Rectal smooth muscle tissue (tissue), 1 donor: ENCODE results near the gene PLA2G2C.
A peak's percentile ranks its signal among the peaks of the same experiment; 100 is the strongest.

Experiments
- H3K27ac ChIP-seq: one replicate; pipeline ENCODE4 v1.7.0; 2013; ENCODE audit warnings: low read depth, low read length, inconsistent platforms
- H3K27me3 ChIP-seq: one replicate; pipeline ENCODE4 v1.7.0; 2013; ENCODE audit warnings: low read length; ENCODE audit not compliant: control insufficient read depth, insufficient read depth
- H3K36me3 ChIP-seq: one replicate; pipeline ENCODE4 v1.7.0; 2013; ENCODE audit warnings: low read length; ENCODE audit not compliant: control insufficient read depth, insufficient read depth
- H3K4me1 ChIP-seq: one replicate; pipeline ENCODE4 v1.7.0; 2013; ENCODE audit warnings: low read length; ENCODE audit not compliant: control insufficient read depth, insufficient read depth
- H3K4me3 ChIP-seq: one replicate; pipeline ENCODE4 v1.7.0; 2013; ENCODE audit warnings: low read length
- H3K9ac ChIP-seq: one replicate; pipeline ENCODE4 v1.7.0; 2013; ENCODE audit warnings: low read length

PLA2G2C gene

GRCh38 chr1:20158358-20159070 lies 27.8 kb downstream of the PLA2G2C start:
- Histone ChIP-seq H3K9ac (no peak overlapping the region), H3K4me3 (no peak overlapping the region), H3K27me3 (no peaks in the 10 kb centered on the region), H3K36me3 (no peaks in the 10 kb centered on the region), H3K27ac (no peak overlapping the region), H3K4me1 (no peaks in the 10 kb centered on the region)

DNA sequence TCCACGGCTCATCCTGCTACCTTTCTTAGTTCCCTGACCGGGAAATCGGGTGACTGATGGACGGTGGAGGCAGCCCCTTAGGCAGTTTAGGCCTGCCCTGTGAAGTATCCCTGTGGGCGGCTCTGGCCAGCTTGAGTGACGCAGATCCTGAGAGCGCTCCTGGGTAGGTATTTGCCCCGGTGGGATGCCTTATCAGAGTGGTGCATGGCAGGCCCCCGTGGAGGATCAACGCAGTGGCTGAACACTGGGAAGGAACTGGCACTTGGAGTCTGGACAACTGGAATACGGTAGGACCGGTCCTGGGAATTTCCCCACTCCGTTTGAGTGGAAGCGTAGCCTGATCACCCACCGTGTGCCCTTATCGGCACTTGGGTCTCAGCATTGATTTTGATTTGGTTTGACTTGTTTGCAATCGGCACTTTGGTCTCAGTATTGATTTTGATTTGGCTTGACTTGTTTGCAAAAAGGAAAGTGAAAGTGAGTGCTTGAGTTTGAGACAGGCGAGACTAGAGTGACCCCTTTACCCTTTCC lies 32.0 kb downstream of the PLA2G2C start:
- Histone ChIP-seq H3K36me3 (no peaks in the 10 kb centered on the region), H3K4me1 (peaks cover 5% of the 10 kb centered on the region), H3K4me3 (no peak overlapping the region), H3K27ac (no peak overlapping the region), H3K9ac (no peak overlapping the region), H3K27me3 (no peaks in the 10 kb centered on the region)

GRCh38 chr1:20153000-20153418 lies 33.3 kb downstream of the PLA2G2C start:
- Histone ChIP-seq H3K4me1 (peaks cover 5% of the 10 kb centered on the region), H3K27ac (no peak overlapping the region), H3K27me3 (no peaks in the 10 kb centered on the region), H3K9ac (no peak overlapping the region), H3K4me3 (no peak overlapping the region), H3K36me3 (no peaks in the 10 kb centered on the region)

GRCh38 chr1:20152599-20152930 lies 33.8 kb downstream of the PLA2G2C start:
- Histone ChIP-seq H3K4me1 (peaks cover 5% of the 10 kb centered on the region), H3K27me3 (no peaks in the 10 kb centered on the region), H3K36me3 (no peaks in the 10 kb centered on the region), H3K9ac (no peak overlapping the region), H3K27ac (no peak overlapping the region), H3K4me3 (no peak overlapping the region)

DNA sequence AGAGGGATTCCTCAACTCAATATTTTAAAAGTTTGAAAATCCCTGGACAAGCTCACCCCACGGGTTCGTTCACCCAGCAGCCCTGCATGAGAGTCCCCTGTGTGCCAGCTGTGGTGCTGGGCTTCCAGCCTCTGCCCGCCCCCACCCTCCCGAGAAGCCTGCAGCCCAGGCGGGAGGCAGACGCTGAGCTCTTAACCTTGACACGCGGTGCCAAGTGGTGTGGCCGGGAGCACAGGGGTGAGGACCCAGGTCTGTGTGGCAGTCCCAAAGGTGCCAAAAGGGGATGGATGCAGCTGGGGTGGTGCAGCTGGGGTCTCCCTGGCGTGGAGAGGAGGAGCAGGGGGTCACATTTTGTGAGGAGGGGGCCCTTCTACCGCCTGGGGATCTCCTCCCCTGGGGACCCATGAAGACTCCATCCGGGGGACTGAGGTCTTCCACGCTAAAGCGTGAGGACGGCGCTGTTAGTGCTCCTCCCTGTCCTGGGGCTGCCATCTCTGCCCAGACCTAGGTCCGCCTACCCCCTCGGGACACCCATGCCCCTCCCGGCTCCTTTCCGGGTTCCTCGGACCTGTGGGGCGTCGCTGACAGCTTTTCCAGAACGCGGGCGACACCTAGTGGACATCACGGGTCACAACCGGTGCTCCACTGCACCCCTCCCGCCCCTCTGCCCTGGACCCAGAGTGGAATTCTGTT lies 34.3 kb downstream of the PLA2G2C start:
- Histone ChIP-seq H3K36me3 (no peaks in the 10 kb centered on the region), H3K27ac (no peak overlapping the region), H3K4me1 (peaks cover 5% of the 10 kb centered on the region), H3K4me3 (peak overlapping the region; percentile 79), H3K9ac (no peak overlapping the region), H3K27me3 (no peaks in the 10 kb centered on the region)

- H3K27ac ChIP-seq: no peak overlapping the region
- H3K4me3 ChIP-seq: no peak overlapping the region
- peaks cover 5% of the 10 kb centered on the region for H3K4me1 ChIP-seq
- no peaks in the 10 kb centered on the region for H3K36me3 ChIP-seq
- H3K9ac ChIP-seq: no peak overlapping the region
- no peaks in the 10 kb centered on the region for H3K27me3 ChIP-seq
Observed at GRCh38 chr1:20150969-20151368, 35.3 kb downstream of the PLA2G2C start.

- peaks cover 5% of the 10 kb centered on the region for H3K4me1 ChIP-seq
- H3K36me3 ChIP-seq: no peaks in the 10 kb centered on the region
- H3K4me3 ChIP-seq: no peak overlapping the region
- no peaks in the 10 kb centered on the region for H3K27me3 ChIP-seq
- no peak overlapping the region for H3K9ac ChIP-seq
- H3K27ac ChIP-seq: no peak overlapping the region
Observed at GRCh38 chr1:20150326-20150705, 36.0 kb downstream of the PLA2G2C start.

DNA sequence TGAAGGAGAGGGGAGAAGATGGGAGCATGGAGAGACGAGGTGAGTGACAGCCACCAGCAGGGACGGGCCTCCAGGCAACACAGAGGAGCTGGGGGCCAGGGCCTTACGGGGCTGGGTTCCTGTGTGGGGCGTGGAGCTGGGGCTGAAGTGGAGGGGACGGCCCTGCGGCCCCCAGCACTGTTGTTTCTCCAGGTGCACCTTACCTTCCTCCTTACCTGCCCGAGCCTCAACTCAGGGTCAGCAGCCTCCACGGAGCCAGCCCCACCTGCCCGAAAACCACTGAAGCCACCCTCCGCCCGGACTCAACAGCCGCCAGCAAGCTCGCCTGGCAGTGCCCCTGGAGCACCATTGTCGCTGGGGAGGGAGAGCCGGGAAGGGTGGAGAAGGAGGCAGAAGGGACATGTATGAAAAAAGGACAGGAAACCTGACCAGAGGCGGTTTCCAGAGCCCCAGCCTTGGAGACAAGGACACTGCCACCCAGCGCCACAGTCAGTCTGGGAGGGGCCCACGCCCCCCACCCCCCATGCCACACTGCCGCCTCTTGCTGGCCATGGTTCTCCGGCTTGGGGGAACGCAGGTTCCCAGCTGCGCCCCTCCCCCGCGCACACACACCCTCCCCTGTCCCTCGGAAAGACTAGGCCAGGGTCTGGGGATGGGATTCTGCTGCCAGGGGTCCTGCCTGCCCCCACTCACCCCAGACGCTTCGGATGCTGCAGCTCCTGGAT lies 36.6 kb downstream of the PLA2G2C start:
- H3K27ac ChIP-seq: no peak overlapping the region
- no peak overlapping the region for H3K4me3 ChIP-seq
- H3K27me3 ChIP-seq: no peaks in the 10 kb centered on the region
- peaks cover 5% of the 10 kb centered on the region for H3K4me1 ChIP-seq
- H3K9ac ChIP-seq: no peak overlapping the region
- no peaks in the 10 kb centered on the region for H3K36me3 ChIP-seq

DNA sequence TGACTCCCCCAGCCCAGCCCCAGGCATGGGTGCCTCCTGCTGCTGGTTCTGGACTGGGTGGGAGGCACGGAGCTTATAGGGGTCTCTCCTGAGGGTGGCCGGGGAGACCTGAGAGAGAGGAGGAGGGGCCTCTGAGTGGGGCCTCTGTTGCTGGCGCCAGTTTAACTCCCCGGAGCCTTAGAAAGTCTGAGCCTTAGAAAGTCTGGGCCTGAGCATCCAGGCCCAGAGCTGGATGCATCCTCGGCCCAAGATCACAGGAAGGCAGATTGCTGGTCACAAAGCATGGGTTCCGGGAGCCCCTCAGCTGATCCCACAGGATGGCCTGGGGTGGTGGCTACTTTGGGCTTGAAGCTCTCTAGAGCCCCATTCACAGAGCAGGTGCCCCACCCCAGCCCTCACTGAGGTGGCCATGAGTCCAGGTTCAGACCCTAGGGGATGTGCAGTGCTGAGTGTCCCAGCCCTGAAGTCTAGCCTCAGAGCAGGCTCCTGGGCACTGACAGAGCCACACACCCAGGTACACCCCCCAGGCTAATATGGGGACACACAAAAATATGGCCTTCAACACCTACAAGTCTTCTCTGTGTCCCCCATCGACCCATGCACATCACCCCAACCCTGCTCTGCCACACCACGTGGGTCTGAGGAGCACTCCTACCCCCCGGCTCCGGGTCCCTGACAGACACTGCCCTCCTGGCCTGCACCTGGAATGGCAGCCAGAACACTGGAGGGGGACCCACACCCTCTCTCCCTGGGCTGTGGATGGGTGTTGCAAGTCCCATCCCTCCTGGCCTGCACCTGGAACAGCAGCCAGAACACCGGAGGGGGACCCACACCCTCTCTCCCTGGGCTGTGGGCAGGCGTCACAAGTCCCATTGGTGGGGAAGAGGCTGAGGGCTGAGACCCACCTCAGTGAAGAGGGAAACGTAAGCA lies 37.5 kb downstream of the PLA2G2C start:
- no peak overlapping the region for H3K4me3 ChIP-seq
- no peaks in the 10 kb centered on the region for H3K36me3 ChIP-seq
- H3K27ac ChIP-seq: no peak overlapping the region
- H3K9ac ChIP-seq: no peak overlapping the region
- peaks cover 5% of the 10 kb centered on the region for H3K4me1 ChIP-seq
- no peaks in the 10 kb centered on the region for H3K27me3 ChIP-seq

DNA sequence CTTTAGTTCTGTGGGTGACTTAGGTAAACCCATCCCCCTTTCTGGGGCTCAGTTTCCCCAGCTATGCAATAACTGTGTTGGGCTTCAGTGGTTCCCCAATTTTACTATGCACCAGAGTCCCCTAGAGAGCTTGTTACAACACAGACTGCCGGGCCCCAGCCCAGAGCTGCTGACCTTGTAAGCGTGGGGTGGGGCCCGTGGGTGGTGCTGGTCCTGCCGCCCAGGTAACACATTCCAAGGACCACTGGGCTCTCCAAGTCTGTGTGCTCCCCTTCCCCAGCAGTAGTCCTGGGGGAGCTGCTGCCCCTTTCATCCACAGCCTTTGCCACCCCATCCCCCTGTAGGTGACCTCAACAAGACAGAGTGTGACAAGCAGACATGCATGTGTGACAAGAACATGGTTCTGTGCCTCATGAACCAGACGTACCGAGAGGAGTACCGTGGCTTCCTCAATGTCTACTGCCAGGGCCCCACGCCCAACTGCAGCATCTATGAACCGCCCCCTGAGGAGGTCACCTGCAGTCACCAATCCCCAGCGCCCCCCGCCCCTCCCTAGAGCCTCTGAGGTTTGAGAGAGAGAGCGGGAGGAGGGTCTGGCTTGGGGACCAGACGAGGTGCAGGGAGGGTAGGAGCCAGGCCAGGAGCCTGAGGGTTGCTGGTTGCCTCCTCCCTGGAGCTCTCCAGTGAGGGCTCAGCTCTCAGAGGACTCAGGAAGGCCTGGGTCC lies 38.3 kb downstream of the PLA2G2C start:
- no peak overlapping the region for H3K4me3 ChIP-seq
- H3K4me1 ChIP-seq: peaks cover 5% of the 10 kb centered on the region
- no peak overlapping the region for H3K9ac ChIP-seq
- no peaks in the 10 kb centered on the region for H3K36me3 ChIP-seq
- no peaks in the 10 kb centered on the region for H3K27me3 ChIP-seq
- H3K27ac ChIP-seq: no peak overlapping the region

- Histone ChIP-seq H3K27ac (no peak overlapping the region), H3K36me3 (no peaks in the 10 kb centered on the region), H3K27me3 (no peaks in the 10 kb centered on the region), H3K9ac (no peak overlapping the region), H3K4me1 (no peaks in the 10 kb centered on the region), H3K4me3 (no peak overlapping the region)
Observed at GRCh38 chr1:20143734-20144565, 42.4 kb downstream of the PLA2G2C start.
